ENCODE measurements around the gene OR5K4. TPM values are rescaled to one million over a fixed set of nuclear protein-coding genes. Genes with fewer than 3 reads are reported as not detected.

The OR5K4 gene
- total RNA-seq, 1 donor from 2014 or later = not detected

GRCh38 chr3:98333989-98334606 is 19.6 kb upstream of the OR5K4 start:
- Mint-ChIP-seq H3K4me3 (no peak overlapping the region), H3K9me3 (no peaks in the 10 kb centered on the region), H3K27me3 (peaks cover 12% of the 10 kb centered on the region), H3K4me1 (no peaks in the 10 kb centered on the region), H3K36me3 (ENCODE audit: low read depth) (no peaks in the 10 kb centered on the region), H3K27ac (no peak overlapping the region)
- CTCF ChIA-PET = no interaction called here
- no peak for TF ChIP-seq CTCF (IDR thresholded peaks at IDR 0.05)
- ATAC-seq (ENCODE audit: low read depth) (no peak), DNase-seq (no peak)
- POLR2A ChIA-PET = no interaction called here
- intact Hi-C loops (cut with micrococcal nuclease) = loop anchor here (1.0 to 10.0 kb wide), 3 partner anchors 239 to 539 kb away; no protein-coding TSS in a partner anchor

- no peak for TF ChIP-seq CTCF (IDR thresholded peaks at IDR 0.05)
- POLR2A ChIA-PET = no interaction called here
- ATAC-seq (ENCODE audit: low read depth) (no peak), DNase-seq (no peak)
- Mint-ChIP-seq H3K4me1 (no peaks in the 10 kb centered on the region), H3K27me3 (peaks cover 8% of the 10 kb centered on the region), H3K4me3 (no peak overlapping the region), H3K36me3 (ENCODE audit: low read depth) (no peaks in the 10 kb centered on the region), H3K27ac (no peak overlapping the region), H3K9me3 (no peaks in the 10 kb centered on the region)
- intact Hi-C loops (cut with micrococcal nuclease) = loop anchor here (10.0 kb wide), 1 partner anchor 544 kb away; no protein-coding TSS in a partner anchor
- CTCF ChIA-PET = interaction anchor here (1.1 kb wide), 1 partner anchor 300 kb away, joined by 3 read pairs; no protein-coding TSS in a partner anchor
Measured at GRCh38 chr3:98339031-98339430, 14.6 kb upstream of the OR5K4 start.

- H3K4me1 Mint-ChIP-seq = no peaks in the 10 kb centered on the region
- H3K36me3 Mint-ChIP-seq (ENCODE audit: low read depth) = no peaks in the 10 kb centered on the region
- H3K27me3 Mint-ChIP-seq = peaks cover 6% of the 10 kb centered on the region
- no peak for ATAC-seq (ENCODE audit: low read depth)
- no peak overlapping the region for H3K27ac Mint-ChIP-seq
- TF ChIP-seq CTCF (IDR thresholded peaks at IDR 0.05) = no peak
- no peak for DNase-seq
- POLR2A ChIA-PET = no interaction called here
- CTCF ChIA-PET = no interaction called here
- intact Hi-C loops (cut with micrococcal nuclease) = no loop called here
- no peak overlapping the region for H3K4me3 Mint-ChIP-seq
- no peaks in the 10 kb centered on the region for H3K9me3 Mint-ChIP-seq
Measured at GRCh38 chr3:98341758-98342157, 11.9 kb upstream of the OR5K4 start.

- Mint-ChIP-seq H3K4me3 (no peak overlapping the region), H3K9me3 (peaks cover 2% of the 10 kb centered on the region), H3K27ac (no peak overlapping the region), H3K27me3 (peaks cover 8% of the 10 kb centered on the region), H3K36me3 (ENCODE audit: low read depth) (no peaks in the 10 kb centered on the region), H3K4me1 (no peaks in the 10 kb centered on the region)
- ChIA-PET CTCF (no interaction called here), POLR2A (no interaction called here)
- TF ChIP-seq CTCF (IDR thresholded peaks at IDR 0.05) = no peak
- DNase-seq (no peak), ATAC-seq (ENCODE audit: low read depth) (no peak)
- intact Hi-C loops (cut with micrococcal nuclease) = no loop called here
Measured at GRCh38 chr3:98343647-98344507, 9.8 kb upstream of the OR5K4 start.

GRCh38 chr3:98350082-98350481 is 3.6 kb upstream of the OR5K4 start:
- Mint-ChIP-seq H3K9me3 (peaks cover 2% of the 10 kb centered on the region), H3K36me3 (ENCODE audit: low read depth) (no peaks in the 10 kb centered on the region), H3K27ac (no peak overlapping the region), H3K4me1 (no peaks in the 10 kb centered on the region), H3K27me3 (peaks cover 6% of the 10 kb centered on the region), H3K4me3 (no peak overlapping the region)
- ChIA-PET CTCF (no interaction called here), POLR2A (no interaction called here)
- TF ChIP-seq CTCF (IDR thresholded peaks at IDR 0.05) = no peak
- DNase-seq = no peak
- intact Hi-C loops (cut with micrococcal nuclease) = loop anchor here (10.0 kb wide), 1 partner anchor 135 kb away; no protein-coding TSS in a partner anchor
- ATAC-seq (ENCODE audit: low read depth) = no peak

Data from activated B cell treated with CpG ODN at 0.5 μM for 24 hours (primary cell).